ENCODE measurements around the gene TMEM269.

The TMEM269 gene

GRCh38 chr1:42784946-42785693 is at the start of gene TMEM269:
Gene TMEM269 (plus strand): TSS chr1:42784991. CDS start chr1:42789894, 4,903 bp downstream.
- H3K27ac ChIP-seq: peak within 1 kb of the TSS; percentile 38
- no peak for DNase-seq (ENCODE audit: low read depth, low spot score)

- no peak overlapping the region for H3K27ac ChIP-seq
- DNase-seq (ENCODE audit: low read depth, low spot score): no peak
These were observed 49.7 kb upstream of the TMEM269 start for GRCh38 chr1:42735056-42735455.

- H3K27ac ChIP-seq: peak overlapping the region; percentile 15
These were observed 49.2 kb upstream of the TMEM269 start for GRCh38 chr1:42735477-42736105.

GRCh38 chr1:42736152-42736551 is 48.6 kb upstream of the TMEM269 start:
- peak overlapping the region; percentile 15 for H3K27ac ChIP-seq
- DNase-seq (ENCODE audit: low read depth, low spot score): no peak

More at GRCh38 chr1:42735477-42736105, 49.2 kb upstream of the TMEM269 start:
- DNase-seq (ENCODE audit: low read depth, low spot score): no peak

DNA sequence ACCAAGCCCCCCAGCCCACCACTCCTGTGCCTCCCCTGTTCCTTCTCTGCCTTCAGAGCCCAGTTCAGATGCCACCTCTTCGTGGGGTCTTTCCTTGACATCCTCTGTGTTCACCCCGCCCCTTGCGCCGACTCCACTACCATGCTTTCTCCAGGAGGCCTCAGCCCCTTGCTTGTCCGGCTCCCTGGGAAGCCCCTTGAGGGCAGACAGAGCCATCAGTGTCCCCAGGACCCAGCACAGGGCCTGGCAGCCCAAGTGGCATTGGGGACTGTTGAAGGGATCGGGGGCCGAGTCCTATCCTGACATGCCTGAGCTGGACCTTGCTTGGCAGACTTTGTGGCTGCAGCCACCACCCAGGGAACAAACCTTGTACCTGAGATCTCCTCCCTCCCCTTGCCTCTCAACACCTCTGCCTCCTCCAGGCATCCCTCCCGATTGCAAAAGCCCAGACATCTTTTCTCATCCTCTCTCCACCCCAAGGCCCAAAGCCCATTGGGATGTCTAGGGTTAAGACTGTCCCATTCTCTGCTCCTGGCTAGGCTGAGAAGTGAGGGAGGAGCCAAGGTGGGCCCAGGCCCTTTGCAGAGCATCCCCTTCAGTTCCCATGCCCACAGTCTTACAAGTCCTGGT is 48.1 kb upstream of the TMEM269 start:
- DNase-seq (ENCODE audit: low read depth, low spot score): no peak
- no peak overlapping the region for H3K27ac ChIP-seq

DNA sequence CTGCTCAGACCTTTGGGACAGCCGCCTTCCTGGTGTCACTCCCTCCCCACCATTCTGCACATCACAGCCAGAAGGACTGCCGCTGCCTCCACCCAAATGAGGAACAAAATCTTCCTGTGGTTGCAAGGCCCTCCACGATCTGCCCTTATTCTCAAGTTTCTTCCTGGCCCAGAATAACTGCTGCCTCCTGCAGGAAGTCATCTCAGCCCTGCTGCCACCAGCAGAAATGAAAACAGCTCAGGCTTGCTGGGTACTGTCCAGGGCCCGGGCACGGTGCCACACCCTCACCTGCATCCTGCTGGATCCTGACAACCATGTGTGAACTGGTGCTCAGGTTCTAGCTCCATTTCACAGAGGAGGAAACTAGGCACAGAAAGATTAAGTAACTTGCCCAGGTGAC is 47.5 kb upstream of the TMEM269 start:
- no peak for DNase-seq (ENCODE audit: low read depth, low spot score)
- H3K27ac ChIP-seq: no peak overlapping the region

DNA sequence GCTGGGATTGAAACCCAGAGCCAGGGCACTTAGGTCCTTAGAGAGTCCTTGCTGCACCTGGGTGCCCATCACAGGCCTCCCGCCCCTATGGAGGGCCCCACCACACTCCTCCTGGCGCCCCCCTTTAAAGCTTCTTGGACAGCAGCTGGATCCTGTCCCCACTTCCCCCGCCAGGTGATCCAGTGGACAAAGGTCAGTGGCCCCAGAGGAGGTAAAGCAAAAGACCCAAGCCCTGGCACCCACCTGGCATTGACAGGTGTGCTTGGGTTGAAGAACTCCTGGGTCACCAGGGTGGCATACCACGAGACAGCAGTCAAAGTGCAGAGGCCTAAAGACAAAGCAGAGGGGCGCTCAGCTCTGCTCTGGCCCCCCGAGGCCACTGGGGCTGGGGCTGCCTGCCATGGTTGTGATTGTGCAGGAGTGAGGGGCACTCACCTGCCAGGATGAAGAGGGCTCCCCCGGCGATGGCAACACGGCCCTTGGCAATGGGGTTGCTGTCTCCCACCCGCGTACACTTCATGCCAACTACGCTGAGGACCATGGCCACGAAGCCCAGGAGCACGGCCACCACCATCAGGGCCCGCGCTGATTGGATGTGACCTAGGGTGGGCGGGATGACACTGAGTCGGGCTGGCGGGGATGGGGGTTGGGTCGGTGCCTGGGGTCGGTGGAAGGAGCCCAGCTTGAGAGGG is 46.7 kb upstream of the TMEM269 start:
- DNase-seq (ENCODE audit: low read depth, low spot score): no peak
- no peak overlapping the region for H3K27ac ChIP-seq

DNA sequence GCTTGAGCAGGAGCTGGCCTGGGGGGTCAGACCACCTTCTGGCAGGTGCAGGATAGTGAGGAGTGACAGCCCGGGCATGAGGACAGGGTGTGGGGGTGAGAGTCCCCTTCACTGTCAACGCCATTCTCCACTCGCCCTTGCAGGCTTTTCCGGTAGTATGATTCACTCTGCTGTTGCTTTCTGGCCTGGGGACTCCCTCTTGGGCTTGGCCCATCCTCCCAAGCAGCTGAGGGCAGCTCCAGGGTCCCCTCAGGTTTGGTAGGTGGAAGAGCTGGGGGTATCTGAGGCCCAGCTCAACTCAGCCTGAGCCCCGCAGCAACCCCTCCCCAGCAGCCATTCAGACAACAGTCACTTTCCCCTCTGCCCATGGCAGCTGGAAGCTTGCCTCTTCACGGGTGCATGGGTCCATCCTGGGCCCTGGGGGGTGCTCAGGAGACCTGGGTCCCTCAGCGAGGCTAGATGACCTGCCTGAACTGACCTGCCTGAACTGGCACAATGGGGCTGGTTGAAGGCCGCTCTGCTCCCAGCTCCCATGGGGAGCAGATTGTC is 46.0 kb upstream of the TMEM269 start:
- DNase-seq (ENCODE audit: low read depth, low spot score): no peak

GRCh38 chr1:42739753-42740700 is 44.8 kb upstream of the TMEM269 start, which contains the start of gene CLDN19:
Gene CLDN19 (minus strand): TSS chr1:42740236. CDS start chr1:42740063, 173 bp downstream.
- no peak for DNase-seq (ENCODE audit: low read depth, low spot score)
- no peak within 1 kb of the TSS for H3K27ac ChIP-seq

More for the DNA sequence above, 46.0 kb upstream of the TMEM269 start:
- no peak overlapping the region for H3K27ac ChIP-seq

DNA sequence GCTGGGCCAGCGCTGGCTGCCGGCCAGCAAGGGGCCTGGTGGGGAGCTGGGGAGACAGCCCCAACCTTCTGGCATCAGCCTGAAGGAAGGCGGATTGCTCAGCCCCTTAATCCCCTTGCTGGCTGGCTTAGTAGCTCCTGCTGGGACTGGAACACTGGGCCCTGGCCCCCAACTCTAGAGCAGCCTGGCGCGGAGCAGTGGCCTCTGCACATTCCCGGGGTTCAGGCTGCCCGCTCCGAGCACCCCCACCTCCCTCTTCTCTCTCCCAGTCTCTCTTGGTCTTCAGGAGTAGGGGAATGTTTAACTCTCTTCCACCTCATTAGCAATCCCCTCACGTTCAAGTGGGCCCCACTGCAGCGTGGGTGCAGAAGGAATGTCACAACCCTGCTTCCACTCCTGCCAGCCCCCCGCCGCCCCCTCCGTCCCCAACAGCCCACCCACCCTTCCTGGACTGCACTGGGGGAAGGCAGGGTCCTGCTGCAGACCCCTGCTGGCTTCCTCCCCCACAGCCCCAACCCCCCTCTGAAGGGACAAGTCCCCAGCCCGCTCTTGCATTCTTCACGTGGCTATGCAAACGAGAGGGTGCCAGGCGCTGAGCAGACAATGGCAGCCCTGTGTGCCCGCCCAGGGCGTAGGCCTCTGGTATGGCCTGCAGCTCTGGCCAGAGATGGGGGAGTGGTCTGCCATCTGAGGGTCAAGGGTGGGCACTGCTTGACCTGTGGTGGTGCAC is 43.8 kb upstream of the TMEM269 start:
- no peak overlapping the region for H3K27ac ChIP-seq
- no peak for DNase-seq (ENCODE audit: low read depth, low spot score)

GRCh38 chr1:42741706-42742105 is 43.1 kb upstream of the TMEM269 start:
- DNase-seq (ENCODE audit: low read depth, low spot score): no peak
- no peak overlapping the region for H3K27ac ChIP-seq

- H3K27ac ChIP-seq: no peak overlapping the region
- no peak for DNase-seq (ENCODE audit: low read depth, low spot score)
These were observed 42.6 kb upstream of the TMEM269 start for GRCh38 chr1:42742141-42742540.

GRCh38 chr1:42742617-42743316 is 42.0 kb upstream of the TMEM269 start:
- peak overlapping the region; percentile 56 for H3K27ac ChIP-seq
- DNase-seq (ENCODE audit: low read depth, low spot score): no peak

DNA sequence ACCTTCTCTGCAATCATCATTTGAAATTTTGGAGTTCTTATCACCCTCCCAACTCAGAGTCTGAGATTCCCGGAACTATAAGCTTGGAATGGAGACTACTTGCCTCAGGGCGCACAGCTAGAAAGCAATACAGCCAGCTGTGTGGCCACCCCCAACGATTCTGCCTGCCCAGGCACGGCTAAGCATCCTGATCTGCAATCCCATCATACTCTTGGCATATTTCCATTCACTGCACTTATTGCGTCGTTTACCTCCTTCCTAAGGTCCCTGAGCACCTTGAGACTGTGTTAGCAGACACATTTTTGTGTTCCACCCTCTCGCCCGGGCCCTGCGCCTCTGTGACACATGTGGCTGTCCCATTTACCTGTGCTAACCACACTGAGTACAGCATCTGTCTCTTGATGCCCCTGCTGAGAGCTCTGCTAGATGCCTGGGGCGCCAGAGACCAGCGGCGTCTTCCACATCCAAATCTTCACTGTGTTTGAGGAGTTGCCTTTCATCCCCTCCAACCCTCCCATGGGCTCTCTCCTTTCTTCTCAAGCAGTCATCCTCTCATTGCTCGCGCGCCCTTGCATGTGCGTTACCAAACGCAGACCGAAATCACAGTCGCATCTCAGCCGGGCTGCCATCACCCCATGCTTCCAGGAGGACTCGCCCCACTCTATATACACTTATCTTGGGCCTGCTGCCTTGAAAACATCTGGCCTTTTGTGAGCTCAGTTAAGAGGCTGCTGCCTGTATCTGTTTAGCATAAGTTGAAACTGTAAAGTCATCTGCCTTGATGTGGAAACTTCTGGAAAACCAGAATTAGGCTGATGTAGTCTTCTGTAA is 41.3 kb upstream of the TMEM269 start:
- DNase-seq (ENCODE audit: low read depth, low spot score): peak; percentile 74
- peak overlapping the region; percentile 56 for H3K27ac ChIP-seq

GRCh38 chr1:42744148-42744413 is 40.7 kb upstream of the TMEM269 start:
- DNase-seq (ENCODE audit: low read depth, low spot score): no peak
- H3K27ac ChIP-seq: no peak overlapping the region

GRCh38 chr1:42745851-42746250 is 38.9 kb upstream of the TMEM269 start:
- H3K27ac ChIP-seq: no peak overlapping the region
- DNase-seq (ENCODE audit: low read depth, low spot score): no peak

GRCh38 chr1:42746436-42747105 is 38.2 kb upstream of the TMEM269 start:
- H3K27ac ChIP-seq: no peak overlapping the region
- DNase-seq (ENCODE audit: low read depth, low spot score): no peak

All from epithelial cell of prostate (primary cell).